H1 (cell line): ENCODE data around the gene RBMS1. TPM values are rescaled to one million over a fixed set of nuclear protein-coding genes. Genes with fewer than 3 reads are reported as not detected.

Source experiments
- BACH1 ChIP-seq: IDR thresholded peaks from 2 replicates; pipeline ENCODE4 v1.6.1; 2012; ENCODE audit warnings: low read length, improper control_type of control experiment
- BRCA1 ChIP-seq: IDR thresholded peaks from 2 replicates; pipeline ENCODE4 v1.6.1; 2012; ENCODE audit warnings: low read depth, low read length, improper control_type of control experiment
- CREB1 ChIP-seq: IDR thresholded peaks from 2 replicates; pipeline ENCODE4 v1.6.1; 2012; ENCODE audit warnings: inconsistent platforms
- EGR1 ChIP-seq: IDR thresholded peaks from 2 replicates; pipeline ENCODE4 v1.6.1; 2011; ENCODE audit warnings: low read depth, low read length, borderline replicate concordance
- KDM4A ChIP-seq: IDR thresholded peaks from one replicate; pipeline ENCODE4 v1.7.1; 2012; ENCODE audit warnings: low read depth, mild to moderate bottlenecking, moderate library complexity, low read length, inconsistent platforms; ENCODE audit not compliant: severe bottlenecking
- NANOG ChIP-seq: IDR thresholded peaks from 2 replicates; pipeline ENCODE4 v1.6.1; 2011; ENCODE audit warnings: low read length, low read depth, mild to moderate bottlenecking, inconsistent platforms; ENCODE audit not compliant: insufficient read depth, poor library complexity, severe bottlenecking
- NRF1 ChIP-seq: IDR thresholded peaks from 2 replicates; pipeline ENCODE4 v1.6.1; 2011; ENCODE audit warnings: mild to moderate bottlenecking, low read depth, low read length, improper control_type of control experiment
- PHF8 ChIP-seq: fragments of 200-600 bp; sonication (generic); conservative IDR thresholded peaks from 2 replicates; pipeline ENCODE4 v1.7.1; 2012; ENCODE audit warnings: low read depth, mild to moderate bottlenecking, inconsistent platforms, low read length, moderate library complexity
- RAD21 ChIP-seq, 2 experiments: IDR thresholded peaks in 1 of 2; conservative IDR thresholded peaks in 1 of 2; 2 replicates each; pipeline ENCODE4 v1.6.1; 2011; ENCODE audit warnings: low read depth in 2 of 2, low read length in 2 of 2, improper control_type of control experiment in 1 of 2, inconsistent platforms in 1 of 2, mild to moderate bottlenecking in 1 of 2, moderate library complexity in 1 of 2
- RFX5 ChIP-seq: IDR thresholded peaks from 2 replicates; pipeline ENCODE4 v1.6.1; 2011; ENCODE audit warnings: low read depth, low read length, improper control_type of control experiment, borderline replicate concordance
- SIN3A ChIP-seq, 2 experiments: IDR thresholded peaks in 1 of 2; conservative IDR thresholded peaks in 1 of 2; 2 replicates each; pipeline ENCODE4 v1.6.1; 2011 to 2012; ENCODE audit warnings: low read length in 2 of 2, improper control_type of control experiment in 1 of 2, low read depth in 1 of 2, mild to moderate bottlenecking in 1 of 2
- SIX5 ChIP-seq: IDR thresholded peaks from 2 replicates; pipeline ENCODE4 v1.6.1; 2011; ENCODE audit warnings: mild to moderate bottlenecking, low read depth, low read length
- SP1 ChIP-seq: IDR thresholded peaks from 2 replicates; pipeline ENCODE4 v1.6.1; 2011; ENCODE audit warnings: low read depth, low read length
- SP2 ChIP-seq: IDR thresholded peaks from 2 replicates; pipeline ENCODE4 v1.6.1; 2012; ENCODE audit warnings: mild to moderate bottlenecking, low read length, inconsistent platforms
- TAF1 ChIP-seq: IDR thresholded peaks from 2 replicates; pipeline ENCODE4 v1.6.1; 2011; ENCODE audit warnings: mild to moderate bottlenecking, low read depth, low read length
- TEAD4 ChIP-seq: IDR thresholded peaks from 2 replicates; pipeline ENCODE4 v1.6.1; 2012; ENCODE audit warnings: low read depth, low read length, inconsistent platforms, mixed read lengths
- polyA plus RNA-seq, 7 experiments: library from polyadenylated mRNA; depleted of rRNA in 3 of 7; stranded (reverse) in 5 of 7; unstranded in 2 of 7; fragments of >200 nt in 5 of 7; fragments of 200-250 nt in 2 of 7; gene quantifications; 1 replicate in 5 of 7; 2 replicates in 1 of 7; 4 replicates in 1 of 7; pipeline versions ENCODE4 v1.2.1 to v1.2.3, GENCODE V29; 2011 to 2013; ENCODE audit warnings: missing spikeins in 2 of 7, mixed read lengths in 2 of 7
- total RNA-seq: library from RNA; stranded (reverse); fragmentation: NEBNext Ultra II Directional; extraction: Animal tissue kit (Norgen Biotek cat#: 25700); gene quantifications from 2 replicates; pipeline ENCODE4 v1.2.1, GENCODE V29; 2021
- TF ChIP-seq, protein P1 (sequence below): IDR thresholded peaks from 2 replicates; pipeline ENCODE4 v1.6.1; 2012; ENCODE audit warnings: low read length, inconsistent platforms
- TF ChIP-seq, protein P2 (sequence below): IDR thresholded peaks from 2 replicates; pipeline ENCODE4 v1.6.1; 2012; ENCODE audit warnings: inconsistent platforms
- TF ChIP-seq, protein P3 (sequence below), 3 experiments: IDR thresholded peaks; 1 replicate in 2 of 3; 2 replicates in 1 of 3; pipeline versions ENCODE4 v1.5.1 to v1.6.1; 2011; ENCODE audit warnings: low read length in 3 of 3, mild to moderate bottlenecking in 3 of 3, inconsistent platforms in 2 of 3, low read depth in 1 of 3, moderate library complexity in 1 of 3; ENCODE audit not compliant: insufficient read depth in 1 of 3; ENCODE audit errors: control extremely low read depth in 1 of 3

The RBMS1 gene
- total and polyA plus RNA-seq, 2 of the 8 experiments (the other 6 are each of a cell fraction or from before 2014, with no cell fraction given): 53.7 to 60.0 TPM

DNA sequence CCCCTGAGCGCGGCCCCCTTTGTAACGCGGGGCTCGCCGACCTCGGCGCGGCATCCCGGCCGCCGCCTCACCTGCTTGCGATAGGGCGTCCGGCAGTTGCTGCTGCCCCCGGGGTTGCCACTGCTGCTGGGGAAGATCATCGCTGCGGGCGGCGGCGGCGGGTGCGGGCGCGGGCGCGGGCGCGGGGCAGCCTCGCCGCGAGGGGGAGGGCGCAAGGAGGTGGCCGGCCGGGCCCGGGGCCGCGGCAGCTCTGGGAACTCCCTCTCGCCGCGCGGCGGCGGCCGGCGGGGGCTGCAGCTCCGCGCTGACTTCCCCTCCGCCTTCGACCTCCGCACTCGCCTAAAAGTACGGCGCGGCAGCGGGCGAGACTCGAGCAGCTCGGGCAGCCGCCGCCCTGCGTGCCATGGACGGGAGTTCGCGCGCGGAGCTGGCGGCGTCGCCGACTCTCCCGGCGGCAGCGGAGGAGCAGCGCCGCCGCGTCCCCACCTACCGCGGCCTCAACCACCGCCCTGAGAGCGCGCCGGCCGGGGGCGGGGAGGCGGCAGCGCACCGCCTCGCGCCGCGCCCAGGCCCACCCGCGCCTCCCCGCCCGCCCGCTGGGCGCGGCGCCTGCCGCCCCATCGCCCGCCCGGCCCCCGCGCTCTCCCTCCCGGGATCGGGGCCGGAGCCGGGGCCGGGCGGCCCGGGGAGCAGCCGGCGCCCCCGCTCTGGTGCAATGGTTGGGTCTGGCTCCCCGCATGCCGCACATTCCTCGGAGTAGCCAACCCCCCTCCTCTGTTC lies 86.0 kb downstream of the RBMS1 start (continued):
- TF ChIP-seq BRCA1 (no peak), TEAD4 (peak; percentile 97), NRF1 (no peak), RAD21 (IDR thresholded peaks at IDR 0.05 in 1 of 2, conservative IDR thresholded peaks at IDR 0.05 in 1 of 2; ENCODE audit: low read depth in 2 of 2, low read length in 2 of 2) (no peak; a peak in 1 of 4 replicates), SIN3A (conservative IDR thresholded peaks at IDR 0.05 in 1 of 2, IDR thresholded peaks at IDR 0.05 in 1 of 2; ENCODE audit: low read depth in 1 of 2, low read length in 2 of 2) (peak in 1 of 2 experiments; percentile 7; a peak in 1 of 4 replicates), RFX5 (no peak), CREB1 (no peak), KDM4A (peak; percentile 51), TAF1 (peak; percentile 59; the same call in 1 of the 2 replicates), SP1 (no peak), EGR1 (peak; percentile 33; the same call in 1 of the 2 replicates), NANOG (peak; percentile 30), SIX5 (no peak), PHF8 (peak; percentile 58; the same call in 1 of the 2 replicates), SP2 (no peak), BACH1 (no peak)
- TF ChIP-seq, protein P1, sequence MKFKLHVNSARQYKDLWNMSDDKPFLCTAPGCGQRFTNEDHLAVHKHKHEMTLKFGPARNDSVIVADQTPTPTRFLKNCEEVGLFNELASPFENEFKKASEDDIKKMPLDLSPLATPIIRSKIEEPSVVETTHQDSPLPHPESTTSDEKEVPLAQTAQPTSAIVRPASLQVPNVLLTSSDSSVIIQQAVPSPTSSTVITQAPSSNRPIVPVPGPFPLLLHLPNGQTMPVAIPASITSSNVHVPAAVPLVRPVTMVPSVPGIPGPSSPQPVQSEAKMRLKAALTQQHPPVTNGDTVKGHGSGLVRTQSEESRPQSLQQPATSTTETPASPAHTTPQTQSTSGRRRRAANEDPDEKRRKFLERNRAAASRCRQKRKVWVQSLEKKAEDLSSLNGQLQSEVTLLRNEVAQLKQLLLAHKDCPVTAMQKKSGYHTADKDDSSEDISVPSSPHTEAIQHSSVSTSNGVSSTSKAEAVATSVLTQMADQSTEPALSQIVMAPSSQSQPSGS: no peak
- TF ChIP-seq, protein P2, sequence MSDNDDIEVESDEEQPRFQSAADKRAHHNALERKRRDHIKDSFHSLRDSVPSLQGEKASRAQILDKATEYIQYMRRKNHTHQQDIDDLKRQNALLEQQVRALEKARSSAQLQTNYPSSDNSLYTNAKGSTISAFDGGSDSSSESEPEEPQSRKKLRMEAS: 0 out of 2 replicates have a peak, but pooled peaks have one; percentile 35
- TF ChIP-seq, protein P3, sequence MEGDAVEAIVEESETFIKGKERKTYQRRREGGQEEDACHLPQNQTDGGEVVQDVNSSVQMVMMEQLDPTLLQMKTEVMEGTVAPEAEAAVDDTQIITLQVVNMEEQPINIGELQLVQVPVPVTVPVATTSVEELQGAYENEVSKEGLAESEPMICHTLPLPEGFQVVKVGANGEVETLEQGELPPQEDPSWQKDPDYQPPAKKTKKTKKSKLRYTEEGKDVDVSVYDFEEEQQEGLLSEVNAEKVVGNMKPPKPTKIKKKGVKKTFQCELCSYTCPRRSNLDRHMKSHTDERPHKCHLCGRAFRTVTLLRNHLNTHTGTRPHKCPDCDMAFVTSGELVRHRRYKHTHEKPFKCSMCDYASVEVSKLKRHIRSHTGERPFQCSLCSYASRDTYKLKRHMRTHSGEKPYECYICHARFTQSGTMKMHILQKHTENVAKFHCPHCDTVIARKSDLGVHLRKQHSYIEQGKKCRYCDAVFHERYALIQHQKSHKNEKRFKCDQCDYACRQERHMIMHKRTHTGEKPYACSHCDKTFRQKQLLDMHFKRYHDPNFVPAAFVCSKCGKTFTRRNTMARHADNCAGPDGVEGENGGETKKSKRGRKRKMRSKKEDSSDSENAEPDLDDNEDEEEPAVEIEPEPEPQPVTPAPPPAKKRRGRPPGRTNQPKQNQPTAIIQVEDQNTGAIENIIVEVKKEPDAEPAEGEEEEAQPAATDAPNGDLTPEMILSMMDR (IDR thresholded peaks at IDR 0.05; ENCODE audit: control extremely low read depth in 1 of 3, insufficient read depth in 1 of 3, low read depth in 1 of 3, low read length in 3 of 3): no peak
